Body of pancreas (tissue), 4 donors: Measurements from ENCODE around the gene ATXN1. TPM values are rescaled to one million over a fixed set of nuclear protein-coding genes. Genes with fewer than 3 reads are reported as not detected.

ENCODE experiments used
- ATAC-seq: fragments of 150-250 bp; one replicate; pipeline ENCODE4 v1.9.1; 2016
- DNase-seq, 4 donors: peaks; one replicate each; pipeline ENCODE4 v3.0.0-alpha.2; 2019
- H3K27ac ChIP-seq, 4 donors: fragments of 200-600 bp; sonication (generic); 1 replicate in 3 of 4; 2 replicates in 1 of 4; pipeline versions ENCODE4 v1.5.1 to v1.6.1; 2016 to 2019; ENCODE audit warnings: mild to moderate bottlenecking in 1 of 4, mixed read lengths in 1 of 4, moderate library complexity in 1 of 4
- H3K27me3 ChIP-seq, 2 donors: fragments of 200-600 bp; sonication (generic); one replicate each; pipeline ENCODE4 v1.6.0; 2016; ENCODE audit warnings: mild to moderate bottlenecking in 1 of 2
- H3K36me3 ChIP-seq, 2 donors: fragments of 200-600 bp; sonication (generic); replicated peaks in 1 of 2; 2 replicates each; pipeline ENCODE4 v1.5.1; 2016; ENCODE audit warnings: low read depth in 2 of 2; ENCODE audit not compliant: insufficient read depth in 1 of 2
- H3K4me1 ChIP-seq: fragments of 200-600 bp; sonication (generic); one replicate; pipeline ENCODE4 v1.6.0; 2016
- H3K4me3 ChIP-seq, 2 donors: fragments of 200-600 bp; sonication (generic); 1 replicate in 1 of 2; 2 replicates in 1 of 2; pipeline ENCODE4 v1.5.1; 2016 to 2019
- H3K9me3 ChIP-seq, 3 donors: fragments of 200-600 bp; sonication (generic); 1 replicate in 2 of 3; 2 replicates in 1 of 3; pipeline ENCODE4 v1.5.1; 2016
- POLR2A ChIP-seq, 3 donors: fragments of 450-650 bp; IDR thresholded peaks; one replicate each; pipeline ENCODE4 v1.6.1; 2016; ENCODE audit warnings: antibody characterized with exemption in 3 of 3, mild to moderate bottlenecking in 2 of 3
- WGBS, 2 donors: methylation state at CpG; one replicate each; pipeline ENCODE4 v1.1.5; 2017; 5-methylcytosine and 5-hydroxymethylcytosine counted together
- intact Hi-C: fragments of 100-400 bp; cut with DNase I; formaldehyde crosslinking; loops from one replicate; pipeline ENCODE4 v1.15.1; 2023
- total RNA-seq, 2 donors: library from RNA; depleted of rRNA; stranded (reverse); fragments of >200 nt; gene quantifications; one replicate each; pipeline ENCODE4 v1.1.0, GENCODE V29; 2016
- TF ChIP-seq, protein P1 (sequence below), 7 experiments: fragments of 450-650 bp in 4 of 7; fragments of 200-600 bp in 3 of 7; sonication (generic) in 3 of 7; IDR thresholded peaks; one replicate each; pipeline ENCODE4 v1.5.1; 2016 to 2019; ENCODE audit warnings: antibody characterized with exemption in 7 of 7

Gene ATXN1
- total RNA-seq, 2 donors from 2014 or later, result 24.6 to 24.7 TPM

GRCh38 chr6:16321826-16322225 lies 439.4 kb downstream of the ATXN1 start:
- no peak for DNase-seq
- H3K27me3 ChIP-seq, result no peaks in the 10 kb centered on the region
- TF ChIP-seq POLR2A (IDR thresholded peaks at IDR 0.05), result no peak
- 96 to 97% methylated on average over 11 of the region's 11 CpGs for WGBS, 2 donors
- no peak overlapping the region for H3K4me3 ChIP-seq
- peaks cover 7% of the 10 kb centered on the region for H3K4me1 ChIP-seq
- no peak overlapping the region for H3K27ac ChIP-seq
- H3K36me3 ChIP-seq, result peaks cover 4 to 7% of the 10 kb centered on the region in 2 donors
- ATAC-seq, result no peak
- intact Hi-C loops, result no loop called here
- H3K9me3 ChIP-seq, result no peaks in the 10 kb centered on the region

- Histone ChIP-seq H3K4me1 (peaks cover 7% of the 10 kb centered on the region), H3K36me3 (peaks cover under 1 to 4% of the 10 kb centered on the region in 2 donors), H3K27me3 (no peaks in the 10 kb centered on the region), H3K4me3 (no peak overlapping the region), H3K27ac (peak overlapping the region in 2 of 4 donors; percentile 82 to 84), H3K9me3 (no peaks in the 10 kb centered on the region)
- intact Hi-C loops, result no loop called here
- TF ChIP-seq, protein P1, sequence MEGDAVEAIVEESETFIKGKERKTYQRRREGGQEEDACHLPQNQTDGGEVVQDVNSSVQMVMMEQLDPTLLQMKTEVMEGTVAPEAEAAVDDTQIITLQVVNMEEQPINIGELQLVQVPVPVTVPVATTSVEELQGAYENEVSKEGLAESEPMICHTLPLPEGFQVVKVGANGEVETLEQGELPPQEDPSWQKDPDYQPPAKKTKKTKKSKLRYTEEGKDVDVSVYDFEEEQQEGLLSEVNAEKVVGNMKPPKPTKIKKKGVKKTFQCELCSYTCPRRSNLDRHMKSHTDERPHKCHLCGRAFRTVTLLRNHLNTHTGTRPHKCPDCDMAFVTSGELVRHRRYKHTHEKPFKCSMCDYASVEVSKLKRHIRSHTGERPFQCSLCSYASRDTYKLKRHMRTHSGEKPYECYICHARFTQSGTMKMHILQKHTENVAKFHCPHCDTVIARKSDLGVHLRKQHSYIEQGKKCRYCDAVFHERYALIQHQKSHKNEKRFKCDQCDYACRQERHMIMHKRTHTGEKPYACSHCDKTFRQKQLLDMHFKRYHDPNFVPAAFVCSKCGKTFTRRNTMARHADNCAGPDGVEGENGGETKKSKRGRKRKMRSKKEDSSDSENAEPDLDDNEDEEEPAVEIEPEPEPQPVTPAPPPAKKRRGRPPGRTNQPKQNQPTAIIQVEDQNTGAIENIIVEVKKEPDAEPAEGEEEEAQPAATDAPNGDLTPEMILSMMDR (IDR thresholded peaks at IDR 0.05), result no peak
- no peak for TF ChIP-seq POLR2A (IDR thresholded peaks at IDR 0.05)
- DNase-seq (no peak), ATAC-seq (no peak)
- 87 to 89% methylated on average over 3 to 7 of the region's 7 CpGs for WGBS, 2 donors
Measured at GRCh38 chr6:16321341-16321710, 439.9 kb downstream of the ATXN1 start.

DNA sequence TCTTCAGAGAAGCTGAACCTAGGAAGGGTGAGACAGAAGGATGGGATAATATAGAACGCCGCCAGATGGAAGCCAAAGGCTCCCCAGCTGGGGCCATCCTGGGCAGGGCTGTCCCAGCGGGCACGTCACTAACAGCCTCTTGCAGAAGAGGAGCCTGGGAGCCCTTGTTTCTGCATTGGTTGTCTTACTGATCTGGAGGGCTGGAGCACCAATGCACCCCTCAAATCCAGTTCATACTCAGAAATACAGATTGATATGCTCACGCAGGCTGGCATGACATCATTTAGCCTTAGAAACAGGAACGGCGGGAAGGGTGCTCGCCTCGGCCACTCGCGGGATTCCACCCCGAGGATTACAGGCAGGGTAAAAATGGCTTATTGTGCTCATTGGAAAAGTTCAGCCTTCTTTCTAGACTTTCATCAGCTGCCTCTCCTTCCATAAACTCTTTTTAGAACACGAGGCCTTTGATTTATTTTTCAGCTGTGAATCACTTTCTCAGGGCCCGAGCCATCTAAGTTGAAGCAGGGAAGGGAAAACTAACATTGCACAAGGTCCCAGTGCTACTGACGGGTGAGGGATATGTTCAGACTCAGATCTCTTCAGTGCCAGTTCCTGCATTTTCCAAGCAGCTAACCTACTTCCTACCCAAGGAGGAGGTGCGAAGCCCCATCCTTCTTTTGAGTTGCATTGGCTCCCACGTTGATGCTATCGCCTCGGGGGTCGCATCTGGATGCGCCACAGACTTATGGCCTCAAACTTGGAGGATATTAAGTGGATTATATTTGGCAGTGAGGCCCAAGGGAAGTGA lies 440.5 kb downstream of the ATXN1 start:
- ATAC-seq, result no peak
- DNase-seq, result no peak
- Histone ChIP-seq H3K9me3 (no peaks in the 10 kb centered on the region), H3K27ac (peak overlapping the region; percentile 50 to 84 (median 77)), H3K27me3 (no peaks in the 10 kb centered on the region), H3K4me1 (peaks cover 7% of the 10 kb centered on the region), H3K4me3 (no peak overlapping the region), H3K36me3 (no peaks in the 10 kb centered on the region)
- 87 to 90% methylated on average over 18 to 21 of the region's 21 CpGs for WGBS, 2 donors
- TF ChIP-seq, protein P1 (IDR thresholded peaks at IDR 0.05), result no peak
- TF ChIP-seq POLR2A (IDR thresholded peaks at IDR 0.05), result no peak
- intact Hi-C loops, result no loop called here

- peak; percentile 27 to 72 (median 63) for DNase-seq
- WGBS, 2 donors, result 38 to 39% methylated on average over 16 of the region's 16 CpGs
- intact Hi-C loops, result no loop called here
Measured at GRCh38 chr6:16319813-16320532, 441.3 kb downstream of the ATXN1 start.

More at GRCh38 chr6:16319813-16320532, 441.3 kb downstream of the ATXN1 start:
- TF ChIP-seq POLR2A (IDR thresholded peaks at IDR 0.05), result peak in 2 of 3 donors; percentile 26 to 28
- TF ChIP-seq, protein P1 (IDR thresholded peaks at IDR 0.05), result no peak
- Histone ChIP-seq H3K27ac (peak overlapping the region; percentile 50 to 84 (median 77)), H3K27me3 (no peaks in the 10 kb centered on the region), H3K36me3 (no peaks in the 10 kb centered on the region), H3K4me1 (peaks cover 7% of the 10 kb centered on the region), H3K9me3 (no peaks in the 10 kb centered on the region), H3K4me3 (no peak overlapping the region)
- peak; percentile 60 for ATAC-seq
